Epidermal melanocyte (primary cell): ENCODE measurements around the gene DUSP5.
"Not testable (repeated sequence)": the region's sequence is repeated elsewhere in the genome, so short reads cannot be mapped to it uniquely, and the experiment has no call there.

Experiments
- DNase-seq: peaks from one replicate; pipeline ENCODE4 v3.0.0; 2011; ENCODE audit warnings: low spot score; ENCODE audit not compliant: insufficient read length

The DUSP5 gene

DNA sequence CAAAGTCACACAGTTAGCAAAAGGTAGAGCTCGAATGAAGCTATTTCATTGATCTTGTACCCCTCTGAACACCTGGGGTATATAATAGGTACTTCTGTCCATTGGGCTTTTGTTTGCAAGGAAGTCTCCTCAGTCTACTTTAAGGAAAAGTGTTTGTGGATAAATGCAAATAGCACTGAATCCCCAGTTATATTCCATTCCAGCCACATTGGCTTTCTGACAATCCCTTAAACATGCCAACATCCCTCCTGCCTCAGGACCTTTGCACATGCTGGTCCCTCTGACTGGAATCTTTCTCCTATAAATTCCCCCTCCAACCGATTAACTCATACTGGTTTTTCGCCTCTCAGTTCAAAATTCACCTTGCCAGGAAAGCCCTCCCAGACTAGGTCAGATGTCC lies 17.1 kb downstream of the DUSP5 start:
- no peak for DNase-seq

DNA sequence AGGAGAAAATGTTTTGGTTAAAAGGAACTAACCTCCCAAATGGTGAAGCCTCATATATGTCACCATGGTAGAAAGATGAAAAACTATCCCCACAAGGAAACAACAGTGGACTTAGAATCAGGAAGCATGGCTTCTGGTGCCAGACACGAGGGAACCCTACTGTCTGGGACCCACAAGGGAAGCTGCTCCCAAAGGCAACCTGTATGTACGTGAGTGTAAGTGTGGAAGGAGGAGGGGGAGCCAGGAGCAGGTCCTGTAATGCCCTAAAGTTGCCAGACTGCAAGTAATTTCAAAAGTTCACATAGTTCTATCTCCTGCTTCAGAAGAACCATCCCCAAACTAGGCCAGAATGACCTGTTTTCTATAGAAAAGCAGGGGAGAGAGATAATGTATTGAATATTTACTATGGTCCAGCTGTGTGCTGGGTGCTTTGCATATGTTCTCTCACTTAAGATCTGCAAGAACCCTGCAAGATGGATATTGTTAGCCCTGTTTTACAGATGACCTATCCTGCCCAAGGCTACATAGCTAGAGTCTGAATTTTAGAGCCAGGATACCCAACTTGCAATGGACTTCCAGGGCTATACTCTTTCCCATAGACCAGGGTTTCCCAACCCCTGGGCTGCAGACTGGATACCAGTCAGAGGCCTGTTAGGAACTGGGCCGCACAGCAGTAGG lies 19.2 kb downstream of the DUSP5 start:
- no peak for DNase-seq

- no peak for DNase-seq
These were observed 24.8 kb downstream of the DUSP5 start for GRCh38 chr10:110522365-110522988.

- no peak for DNase-seq
These were observed 26.0 kb downstream of the DUSP5 start for GRCh38 chr10:110523736-110524135.

- DNase-seq: no peak
These were observed 26.6 kb downstream of the DUSP5 start for GRCh38 chr10:110524179-110524858.

DNA sequence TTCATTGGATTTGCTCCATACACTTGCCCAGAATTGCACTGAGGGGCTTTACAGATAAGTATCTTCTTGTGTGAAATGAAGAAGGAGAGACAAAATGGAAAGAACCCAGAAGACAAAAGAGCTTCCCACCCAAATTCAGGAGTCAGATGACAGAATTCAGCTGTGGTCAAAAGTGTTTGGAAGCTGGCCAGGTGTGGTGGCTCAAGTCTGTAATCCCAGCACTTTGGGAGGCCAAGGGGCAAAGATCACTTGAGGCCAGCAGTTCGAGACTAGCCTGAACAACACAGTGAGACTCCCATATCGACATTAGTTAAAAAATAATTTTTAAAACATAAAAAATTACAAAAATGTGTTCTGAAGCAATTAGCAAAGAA lies 27.1 kb downstream of the DUSP5 start:
- no peak for DNase-seq

- no peak for DNase-seq
These were observed 27.9 kb downstream of the DUSP5 start for GRCh38 chr10:110525349-110526260.

DNA sequence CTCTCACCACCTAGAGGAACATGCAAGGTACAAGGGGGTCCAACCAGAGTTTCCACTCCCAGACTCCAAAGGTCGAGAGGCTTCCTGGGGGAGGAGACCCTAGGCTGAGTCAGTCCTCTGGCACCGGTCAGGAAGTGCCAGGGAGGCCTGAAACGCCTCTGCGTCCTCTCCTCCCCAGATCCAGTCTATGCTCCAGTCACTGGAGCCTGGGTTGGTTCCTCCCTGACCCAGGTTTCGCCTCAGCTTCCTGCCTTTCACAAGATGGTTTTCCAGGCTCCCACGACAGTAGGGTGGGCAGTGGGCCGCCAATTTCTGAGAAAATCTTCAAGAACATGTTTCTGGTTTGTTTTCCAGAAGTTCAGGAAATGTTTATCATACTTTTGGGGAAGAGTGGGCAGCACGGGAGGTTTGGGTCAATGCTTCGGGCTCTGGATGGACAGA lies 30.0 kb downstream of the DUSP5 start:
- DNase-seq: no peak

GRCh38 chr10:110528224-110528996 lies 30.7 kb downstream of the DUSP5 start:
- no peak for DNase-seq

- DNase-seq: not testable (repeated sequence)
These were observed 31.4 kb downstream of the DUSP5 start for GRCh38 chr10:110528997-110529524.

- DNase-seq: no peak
These were observed 31.9 kb downstream of the DUSP5 start for GRCh38 chr10:110529596-110530011.

DNA sequence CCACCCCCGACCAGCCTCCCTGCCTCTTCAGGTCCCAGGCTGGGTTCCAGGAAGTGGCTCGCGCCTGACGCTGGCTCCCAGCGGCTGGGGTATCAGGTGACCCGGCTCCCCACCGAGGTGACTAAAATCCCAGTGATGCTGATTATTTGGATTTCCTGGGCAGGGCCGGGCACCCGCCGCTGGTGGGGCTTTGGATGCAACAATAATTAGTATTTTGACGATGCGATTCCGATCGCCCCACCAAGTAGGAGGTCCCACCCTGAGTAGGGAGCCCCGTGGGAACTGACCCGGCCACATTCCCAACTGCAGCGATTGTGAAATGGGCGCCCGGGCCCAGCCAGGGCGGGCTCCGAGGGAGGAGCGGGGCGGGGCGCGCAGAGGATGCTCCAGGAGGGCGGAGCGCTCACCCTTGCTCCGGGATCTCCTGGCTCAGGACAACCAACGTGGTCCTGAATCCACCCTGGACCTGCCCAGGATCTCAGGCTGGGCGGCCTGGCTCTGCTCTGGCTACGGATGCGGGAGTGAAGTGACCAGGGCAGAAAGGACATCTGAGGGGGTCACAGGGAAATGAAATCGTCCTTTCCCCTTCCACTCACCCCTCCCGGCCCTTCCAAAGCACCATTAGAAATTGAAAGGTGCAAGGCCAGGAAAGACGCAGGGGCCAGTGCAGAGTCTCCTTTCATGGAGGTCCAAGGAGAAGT lies 32.6 kb downstream of the DUSP5 start:
- peak; percentile 53 for DNase-seq

DNA sequence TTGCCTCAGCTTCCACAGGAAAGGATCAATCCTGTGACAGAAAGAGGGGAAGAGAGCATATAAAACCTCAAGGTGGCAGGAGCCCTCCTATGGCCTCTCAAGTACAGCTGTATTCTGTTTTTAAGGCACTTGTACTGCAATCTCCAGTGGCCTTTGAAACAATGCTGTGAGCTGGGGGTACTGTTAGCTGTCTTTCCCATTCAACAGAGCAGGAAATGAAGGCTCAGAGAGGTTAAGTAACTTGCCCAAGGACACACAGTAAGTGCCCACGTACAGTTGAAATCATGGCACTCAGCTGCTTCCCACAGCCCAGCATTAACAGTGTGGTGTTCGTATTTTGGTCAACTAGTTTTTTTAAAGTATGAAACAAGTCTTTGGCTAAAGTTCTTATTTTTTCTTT lies 34.0 kb downstream of the DUSP5 start:
- DNase-seq: no peak

- DNase-seq: not testable (repeated sequence)
These were observed 34.9 kb downstream of the DUSP5 start for GRCh38 chr10:110532628-110533027.

GRCh38 chr10:110533149-110533548 lies 35.4 kb downstream of the DUSP5 start:
- no peak for DNase-seq

DNA sequence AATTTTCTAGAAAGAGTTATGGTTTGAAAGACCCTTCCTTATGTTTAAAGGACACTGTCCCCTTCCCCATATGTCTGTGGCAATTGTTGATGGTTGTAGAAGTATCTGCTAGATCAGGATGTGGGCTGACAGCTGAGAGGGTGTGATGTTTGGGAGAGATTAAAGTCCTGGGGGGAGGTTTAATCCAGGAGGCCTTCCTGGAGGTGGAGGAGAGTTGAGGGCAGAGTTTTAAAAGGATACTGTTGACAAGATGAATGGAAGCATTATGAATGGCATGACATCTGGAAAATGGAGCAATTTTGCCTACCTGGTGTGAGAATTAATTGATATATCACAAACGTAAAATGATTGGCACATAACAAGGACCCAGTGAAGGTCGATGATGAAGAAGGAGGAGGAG lies 36.9 kb downstream of the DUSP5 start:
- DNase-seq: no peak

- DNase-seq: no peak
These were observed 38.5 kb downstream of the DUSP5 start for GRCh38 chr10:110535958-110536891.

DNA sequence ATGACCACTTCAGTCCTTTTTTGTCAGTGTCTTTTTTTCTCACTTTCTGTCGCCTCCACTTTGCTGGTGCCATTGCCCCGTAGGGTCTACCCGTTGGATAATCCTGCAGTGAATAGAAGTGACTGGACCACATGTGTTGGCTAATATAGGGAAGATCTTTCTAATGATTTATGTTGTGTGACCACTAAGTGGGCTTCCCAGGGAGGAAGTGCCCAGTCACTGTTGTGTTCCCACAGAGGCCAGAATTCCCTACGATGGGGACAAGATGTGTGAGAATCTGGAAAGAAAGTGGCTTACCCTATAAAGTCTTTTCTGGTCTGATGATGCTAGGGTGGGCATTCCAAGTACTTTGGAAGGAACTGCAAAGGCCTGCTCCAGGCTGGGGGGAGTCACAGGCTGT lies 41.4 kb downstream of the DUSP5 start:
- no peak for DNase-seq

GRCh38 chr10:110540031-110540430 lies 42.3 kb downstream of the DUSP5 start:
- DNase-seq: no peak
